GM19240 (cell line): ENCODE measurements around the gene CNOT11.
"Not testable (repeated sequence)": the region's sequence is repeated elsewhere in the genome, so short reads cannot be mapped to it uniquely, and the experiment has no call there.

Experiments used
- DNase-seq: peaks from one replicate; pipeline ENCODE4 v3.0.0; 2011; ENCODE audit warnings: low spot score; ENCODE audit not compliant: insufficient read length

Gene CNOT11

DNA sequence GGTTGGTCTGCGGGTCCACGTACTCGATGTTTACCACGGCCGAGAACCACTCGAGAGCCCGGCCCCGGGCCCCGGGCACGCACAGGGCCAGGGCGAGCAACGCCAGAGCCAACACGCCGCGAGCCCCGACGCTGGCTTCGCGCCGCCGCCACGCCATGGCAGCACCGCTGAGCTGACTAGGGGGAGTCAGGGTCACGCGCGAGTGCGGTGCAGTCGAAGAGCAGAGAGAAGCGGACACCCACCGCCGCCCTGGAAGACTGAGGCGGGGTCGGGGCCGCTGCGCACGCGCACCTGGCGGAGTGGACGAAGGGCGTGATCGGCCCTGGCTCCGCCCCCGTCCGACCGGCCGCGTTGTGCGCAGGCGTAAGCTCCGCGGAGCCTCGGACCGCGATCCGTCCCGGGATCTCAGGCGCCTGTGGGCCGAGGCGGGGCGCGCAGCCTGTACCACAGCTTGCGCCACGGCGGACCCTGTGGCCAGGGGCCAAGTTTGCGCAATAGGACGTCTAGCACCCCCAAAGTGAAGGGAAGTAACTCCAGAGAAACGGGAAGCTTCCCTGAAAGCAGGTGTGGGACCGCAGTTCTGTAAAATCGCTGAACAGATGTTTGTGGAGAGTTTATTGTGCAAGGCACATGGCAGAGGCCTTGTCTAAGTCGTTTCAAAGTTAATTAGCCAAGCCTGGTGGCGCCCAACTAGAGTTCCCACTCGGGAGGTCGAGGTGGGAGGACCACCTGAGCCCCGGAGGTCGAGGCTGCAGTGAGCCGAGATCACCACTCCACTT, 55.9 kb downstream of the CNOT11 start, which contains the start of gene RNF149:
Gene RNF149 (minus strand): TSS at position 270 of the 779 bp plus-strand sequence. CDS start 113 bp downstream, at position 157.
- peak; percentile 79 for DNase-seq

DNA sequence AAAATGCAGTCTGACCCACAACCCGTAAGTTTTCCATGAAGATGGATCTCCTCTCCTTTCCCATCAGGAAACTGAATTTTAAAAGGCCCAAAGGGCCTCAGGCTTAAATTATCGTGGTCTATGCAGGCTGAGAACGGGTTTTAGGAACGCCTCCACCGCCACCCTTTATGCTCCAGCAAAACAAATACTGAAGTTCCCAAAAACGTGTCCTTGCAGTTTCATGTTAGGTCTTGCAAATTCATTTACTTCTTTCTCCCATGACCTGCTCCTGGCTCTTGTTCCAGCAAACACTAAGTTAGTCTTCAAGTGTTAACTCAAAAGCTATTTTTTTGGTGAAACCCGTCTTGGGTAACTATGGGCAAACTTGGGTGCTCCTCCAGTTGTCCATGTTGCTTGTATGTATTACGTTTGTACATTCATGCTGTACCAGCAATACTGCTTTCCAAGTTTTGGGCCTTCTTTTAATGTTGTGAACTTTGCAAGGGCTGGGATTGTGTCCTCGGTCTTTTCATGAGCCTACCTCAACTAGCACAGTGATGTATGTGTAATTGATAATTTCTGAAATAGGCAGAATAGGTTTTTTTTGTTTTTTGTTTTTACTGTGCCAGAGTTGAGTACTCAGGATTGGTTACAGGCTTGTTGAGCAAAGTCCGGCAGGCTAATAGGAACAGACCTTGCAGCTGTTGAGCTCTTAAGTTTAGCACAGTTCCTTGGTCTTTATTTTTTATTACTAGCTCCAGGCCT, 57.6 kb downstream of the CNOT11 start:
- DNase-seq: no peak

DNA sequence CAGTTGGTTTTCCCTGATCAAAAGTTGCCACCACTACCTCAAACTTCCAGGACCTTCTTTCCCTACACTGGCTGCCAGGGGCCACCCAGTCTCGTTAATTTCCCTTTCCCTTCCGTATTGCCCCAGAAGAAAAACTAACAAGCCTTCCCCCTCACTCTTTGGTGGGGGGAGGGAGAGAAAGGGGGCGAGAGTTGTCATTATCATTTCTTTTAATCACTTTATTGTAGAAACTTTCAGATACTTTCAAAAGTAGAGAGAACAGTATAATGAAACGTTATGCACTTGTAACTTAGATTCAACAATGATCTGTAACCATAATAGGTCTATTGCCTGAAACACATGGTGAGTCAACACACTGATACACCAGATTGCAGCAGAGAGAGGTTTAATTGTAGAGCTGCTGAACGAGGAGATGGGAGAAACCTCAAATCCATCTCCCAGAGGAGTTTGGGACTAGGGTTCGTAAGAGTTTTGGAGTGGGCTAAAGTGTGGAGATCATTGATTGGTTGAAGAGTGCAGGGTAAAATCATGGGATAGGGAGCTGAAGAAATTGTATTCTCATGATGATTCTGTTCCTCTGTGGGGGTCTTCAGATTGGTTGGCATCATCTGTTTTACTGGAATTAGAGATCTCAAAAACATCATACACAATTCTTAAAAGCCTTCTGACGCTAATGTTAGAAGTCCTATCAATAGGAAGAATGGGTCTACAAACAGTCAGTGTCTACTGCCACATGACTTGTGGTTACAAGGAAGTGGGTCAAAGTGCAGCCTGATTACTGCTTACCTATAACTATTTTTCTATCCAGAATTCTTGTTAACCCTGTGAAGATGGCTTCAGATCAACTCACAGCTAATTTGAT, 58.4 kb downstream of the CNOT11 start:
- DNase-seq: no peak

DNA sequence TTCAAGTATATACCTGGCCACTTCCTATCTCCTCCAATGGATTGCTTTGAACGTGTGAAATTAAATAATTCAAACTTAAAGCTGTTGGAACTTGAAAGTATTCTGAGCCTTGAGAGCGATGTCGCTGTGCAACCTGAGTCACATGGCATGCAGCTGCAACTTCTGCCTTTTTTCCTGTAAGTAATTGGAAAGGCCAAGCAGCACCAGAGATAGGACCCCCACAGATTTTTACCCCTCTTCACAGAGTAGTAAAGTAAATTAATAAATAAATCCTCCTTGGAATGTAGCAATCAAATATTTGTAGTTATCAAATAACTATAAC, 59.0 kb downstream of the CNOT11 start:
- no peak for DNase-seq

DNA sequence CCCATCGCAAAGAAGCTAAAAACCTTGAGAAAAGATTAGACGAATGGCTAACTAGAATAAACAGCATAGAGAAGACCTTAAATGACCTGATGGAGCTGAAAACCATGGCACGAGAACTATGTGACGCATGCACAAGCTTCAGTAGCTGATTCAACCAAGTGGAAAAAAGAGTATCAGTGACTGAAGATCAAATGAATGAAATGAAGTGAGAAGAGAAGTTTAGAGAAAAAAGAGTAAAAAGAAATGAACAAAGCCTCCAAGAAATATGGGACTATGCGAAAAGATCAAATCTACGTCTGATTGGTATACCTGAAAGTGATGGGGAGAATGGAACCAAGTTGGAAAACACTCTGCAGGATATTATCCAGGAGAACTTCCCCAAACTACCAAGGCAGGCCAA, 63.9 kb downstream of the CNOT11 start:
- DNase-seq: not testable (repeated sequence)
